Activated gamma-delta T cell (primary cell): ENCODE results near the gene MMP28.

Source experiments
- DNase-seq: peaks from one replicate; lab custom pipeline; 2025; lab: John Stamatoyannopoulos, UW

MMP28 gene

DNA sequence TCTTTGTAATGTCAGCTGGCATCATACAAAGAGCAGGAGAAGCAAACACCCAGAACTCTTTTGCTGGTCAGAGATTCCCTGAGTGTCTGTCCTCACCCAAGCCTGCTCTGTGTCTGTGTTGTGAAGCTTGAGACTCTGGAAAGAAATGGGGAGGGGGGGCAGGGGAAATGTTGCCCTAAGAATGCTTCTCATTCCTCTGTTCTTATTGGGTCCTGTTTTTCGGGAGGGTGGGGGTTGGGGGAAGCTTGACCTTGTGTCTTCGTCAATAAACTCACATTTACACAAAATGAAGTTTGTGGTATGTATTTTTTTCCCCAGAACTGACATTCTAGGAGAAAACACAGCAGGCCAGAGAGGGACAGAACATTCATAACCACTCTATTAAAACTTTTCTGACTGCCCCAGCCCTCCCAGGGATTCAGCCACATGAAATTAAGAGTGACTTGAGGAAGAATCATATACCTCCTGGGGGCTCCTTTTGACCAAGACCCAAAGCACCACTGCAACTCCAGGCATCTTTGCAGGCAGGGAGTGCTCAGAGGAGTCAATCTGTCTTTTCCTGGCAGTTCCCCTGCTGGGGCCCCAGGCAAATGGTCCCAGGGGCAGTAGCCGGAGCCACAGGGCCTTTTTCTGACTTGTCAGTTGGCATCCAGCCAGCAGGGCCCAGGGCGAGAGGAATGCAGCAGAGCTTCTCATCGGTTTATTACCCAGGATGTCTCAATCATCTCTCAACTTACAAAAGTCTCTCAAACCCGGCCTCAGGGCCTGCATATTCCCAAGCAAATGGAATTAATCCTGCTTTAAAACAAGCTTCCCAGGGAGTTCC lies 69.1 kb downstream of the MMP28 start:
- DNase-seq: no peak

DNA sequence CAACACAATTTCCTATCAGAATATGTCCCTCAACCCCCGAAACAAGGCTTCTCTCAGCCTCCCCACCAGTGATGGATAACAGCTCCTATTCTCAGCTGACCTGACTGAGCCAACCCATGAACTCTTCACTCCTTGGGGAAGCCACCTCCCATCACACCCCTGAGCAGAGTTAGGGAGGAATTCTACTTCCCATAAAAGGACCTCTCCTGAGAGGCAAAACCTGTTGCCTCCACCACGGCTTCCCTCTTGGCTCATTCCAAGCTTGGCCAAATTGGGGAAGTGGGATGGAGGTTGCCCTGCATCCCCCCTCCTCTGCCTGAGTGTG lies 69.7 kb downstream of the MMP28 start:
- no peak for DNase-seq

DNA sequence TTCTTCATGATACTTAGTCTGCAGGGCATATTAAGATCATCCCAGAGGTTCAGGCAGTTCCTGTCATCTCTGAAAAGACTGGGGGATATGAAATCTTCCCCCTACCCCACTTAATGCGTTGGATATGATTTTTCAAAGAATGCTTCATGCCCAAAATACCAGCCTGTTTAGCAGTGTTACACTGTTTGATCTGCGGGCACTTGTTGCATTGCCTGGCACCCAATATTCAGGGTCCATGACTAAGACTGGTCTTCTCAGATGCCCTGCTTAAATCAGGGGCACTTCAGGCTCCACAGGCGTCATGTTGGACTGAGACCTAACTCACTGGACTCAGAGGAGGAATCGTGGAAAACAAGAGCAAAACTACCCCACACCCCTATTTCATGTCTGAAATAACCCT lies 70.4 kb downstream of the MMP28 start:
- DNase-seq: no peak

DNA sequence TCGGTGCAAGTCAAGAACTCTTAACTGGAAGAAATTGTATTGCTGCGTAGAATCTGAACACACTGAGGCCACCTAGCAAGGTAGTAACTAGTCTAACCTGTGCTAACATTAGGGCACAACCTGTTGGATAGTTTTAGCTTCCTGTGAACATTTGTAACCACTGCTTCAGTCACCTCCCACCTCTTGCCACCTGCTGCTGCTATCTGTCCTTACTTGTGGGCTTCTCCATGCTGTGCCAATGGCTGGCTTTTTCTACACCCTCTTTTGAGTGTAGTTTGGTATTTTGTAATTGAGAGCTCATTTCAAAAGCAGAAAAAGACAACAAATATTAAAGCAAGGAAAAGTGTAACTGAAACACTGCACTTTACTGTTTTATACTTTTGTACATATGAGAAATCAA lies 71.7 kb downstream of the MMP28 start:
- DNase-seq: no peak

DNA sequence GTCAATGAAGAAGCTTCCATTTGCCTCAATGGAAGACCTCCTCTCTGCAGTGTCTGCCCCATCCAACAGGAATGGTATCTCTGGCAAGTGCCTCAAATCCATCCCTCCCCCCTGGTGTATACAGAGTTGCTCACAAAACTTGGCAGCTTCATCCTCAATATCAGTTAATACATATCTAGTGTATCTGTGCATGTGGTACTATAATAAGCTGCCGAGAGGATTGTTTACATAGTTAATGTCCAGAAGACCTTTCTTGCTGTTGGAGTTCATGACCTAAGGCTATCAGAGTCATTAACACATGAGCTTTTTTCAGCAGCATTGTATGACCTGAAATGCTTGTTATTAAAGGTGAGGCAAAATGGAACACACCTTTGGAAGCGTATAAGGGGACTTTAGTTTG lies 78.0 kb downstream of the MMP28 start:
- DNase-seq: no peak

DNA sequence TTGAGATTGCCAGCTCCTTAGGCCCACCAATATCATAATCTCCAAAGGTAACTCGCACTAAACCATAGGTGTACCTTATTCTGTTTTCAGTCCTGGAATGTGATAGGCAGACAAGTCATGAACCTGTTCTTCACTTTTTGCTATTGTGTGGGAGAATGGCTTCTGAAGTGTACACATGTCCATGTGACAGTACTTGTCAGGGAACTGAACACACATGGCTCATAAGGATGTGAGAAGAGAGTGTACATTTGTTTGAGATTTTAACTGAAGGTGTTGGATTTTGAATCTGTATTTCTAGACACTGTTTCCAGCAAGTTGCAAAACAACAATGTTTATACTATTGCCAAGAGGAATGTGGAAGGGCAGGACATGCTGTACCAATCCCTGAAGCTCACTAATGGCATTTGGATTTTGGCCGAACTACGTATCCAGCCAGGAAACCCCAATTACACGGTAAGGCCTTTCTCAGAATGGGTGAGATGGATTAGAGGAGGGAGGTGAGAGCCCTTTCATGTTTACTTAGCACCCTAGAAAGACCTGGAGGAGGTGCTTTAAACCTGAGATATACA lies 78.5 kb downstream of the MMP28 start:
- no peak for DNase-seq

DNA sequence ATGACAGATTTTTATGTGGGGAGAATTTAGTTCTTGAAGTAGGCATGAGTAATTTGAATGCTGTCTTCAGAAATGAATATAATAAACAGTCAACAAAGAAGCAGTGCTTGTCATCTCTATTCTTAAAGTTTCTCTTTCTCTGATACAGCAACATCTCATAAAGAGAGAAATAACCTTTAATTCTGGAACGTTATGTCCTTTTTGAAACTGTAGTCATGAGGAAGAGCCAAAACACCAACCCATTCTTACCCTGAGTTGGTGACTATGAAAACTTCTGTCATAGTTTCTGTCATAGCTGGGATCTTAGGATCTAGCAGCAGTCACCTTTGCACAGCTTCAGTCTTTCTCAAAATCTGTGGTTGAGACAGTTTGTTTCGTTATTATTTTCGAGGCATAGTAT lies 79.3 kb downstream of the MMP28 start:
- no peak for DNase-seq
